NB4 (cell line): ENCODE measurements around the gene MFAP1.

Experiments
- DNase-seq: peaks from one replicate; pipeline ENCODE4 v3.0.0; 2010; ENCODE audit warnings: low read depth
- H3K4me3 ChIP-seq: one replicate; pipeline ENCODE4 v1.5.1; 2011; ENCODE audit warnings: mild to moderate bottlenecking, low read depth, low read length, moderate library complexity
- CTCF ChIP-seq: IDR thresholded peaks from one replicate; pipeline ENCODE4 v1.5.1; 2012; ENCODE audit warnings: low read depth, low read length
- MAX ChIP-seq: IDR thresholded peaks from 2 replicates; pipeline ENCODE4 v1.6.1; 2011; ENCODE audit warnings: low read depth, low read length
- MYC ChIP-seq: IDR thresholded peaks from 2 replicates; pipeline ENCODE4 v1.6.1; 2011; ENCODE audit warnings: low read depth, low read length
- POLR2A ChIP-seq: IDR thresholded peaks from 2 replicates; pipeline ENCODE4 v1.6.1; 2011; ENCODE audit warnings: mild to moderate bottlenecking; ENCODE audit not compliant: insufficient read length; ENCODE audit errors: extremely low read depth

MFAP1 gene

GRCh38 chr15:43774062-43774461, 50.4 kb downstream of the MFAP1 start:
- no peak for DNase-seq
- no peak for TF ChIP-seq POLR2A
- no peak for TF ChIP-seq CTCF
- no peak for TF ChIP-seq MAX
- TF ChIP-seq MYC: no peak
- no peak overlapping the region for H3K4me3 ChIP-seq

GRCh38 chr15:43772624-43773023, 51.9 kb downstream of the MFAP1 start:
- no peak for DNase-seq
- TF ChIP-seq MAX: no peak
- no peak for TF ChIP-seq POLR2A
- H3K4me3 ChIP-seq: no peak overlapping the region

GRCh38 chr15:43771816-43772215, 52.7 kb downstream of the MFAP1 start:
- no peak for TF ChIP-seq POLR2A
- no peak for TF ChIP-seq MAX
- H3K4me3 ChIP-seq: no peak overlapping the region

GRCh38 chr15:43769584-43770228, 54.8 kb downstream of the MFAP1 start:
- TF ChIP-seq CTCF (peak; percentile 92), MAX (no peak)
- DNase-seq: peak; percentile 70
- H3K4me3 ChIP-seq: no peak overlapping the region

More at GRCh38 chr15:43771816-43772215, 52.7 kb downstream of the MFAP1 start:
- DNase-seq: no peak

GRCh38 chr15:43763819-43764446, 60.6 kb downstream of the MFAP1 start:
- TF ChIP-seq MYC: no peak
- TF ChIP-seq POLR2A: no peak
- TF ChIP-seq CTCF: no peak
- TF ChIP-seq MAX: no peak
- no peak overlapping the region for H3K4me3 ChIP-seq
- no peak for DNase-seq

- no peak overlapping the region for H3K4me3 ChIP-seq
- TF ChIP-seq CTCF (no peak), MAX (no peak)
- no peak for DNase-seq
These were observed 61.7 kb downstream of the MFAP1 start for GRCh38 chr15:43762824-43763223.
